ENCODE data around the gene PMPCA. TPM values are rescaled to one million over a fixed set of nuclear protein-coding genes. Genes with fewer than 3 reads are reported as not detected.

Gene PMPCA
- total and polyA plus RNA-seq, 2 experiments from 2014 or later, result 61.3 to 88.2 TPM

GRCh38 chr9:136377341-136378169 is 32.9 kb upstream of the PMPCA start (continued):
- TF ChIP-seq, protein P1, sequence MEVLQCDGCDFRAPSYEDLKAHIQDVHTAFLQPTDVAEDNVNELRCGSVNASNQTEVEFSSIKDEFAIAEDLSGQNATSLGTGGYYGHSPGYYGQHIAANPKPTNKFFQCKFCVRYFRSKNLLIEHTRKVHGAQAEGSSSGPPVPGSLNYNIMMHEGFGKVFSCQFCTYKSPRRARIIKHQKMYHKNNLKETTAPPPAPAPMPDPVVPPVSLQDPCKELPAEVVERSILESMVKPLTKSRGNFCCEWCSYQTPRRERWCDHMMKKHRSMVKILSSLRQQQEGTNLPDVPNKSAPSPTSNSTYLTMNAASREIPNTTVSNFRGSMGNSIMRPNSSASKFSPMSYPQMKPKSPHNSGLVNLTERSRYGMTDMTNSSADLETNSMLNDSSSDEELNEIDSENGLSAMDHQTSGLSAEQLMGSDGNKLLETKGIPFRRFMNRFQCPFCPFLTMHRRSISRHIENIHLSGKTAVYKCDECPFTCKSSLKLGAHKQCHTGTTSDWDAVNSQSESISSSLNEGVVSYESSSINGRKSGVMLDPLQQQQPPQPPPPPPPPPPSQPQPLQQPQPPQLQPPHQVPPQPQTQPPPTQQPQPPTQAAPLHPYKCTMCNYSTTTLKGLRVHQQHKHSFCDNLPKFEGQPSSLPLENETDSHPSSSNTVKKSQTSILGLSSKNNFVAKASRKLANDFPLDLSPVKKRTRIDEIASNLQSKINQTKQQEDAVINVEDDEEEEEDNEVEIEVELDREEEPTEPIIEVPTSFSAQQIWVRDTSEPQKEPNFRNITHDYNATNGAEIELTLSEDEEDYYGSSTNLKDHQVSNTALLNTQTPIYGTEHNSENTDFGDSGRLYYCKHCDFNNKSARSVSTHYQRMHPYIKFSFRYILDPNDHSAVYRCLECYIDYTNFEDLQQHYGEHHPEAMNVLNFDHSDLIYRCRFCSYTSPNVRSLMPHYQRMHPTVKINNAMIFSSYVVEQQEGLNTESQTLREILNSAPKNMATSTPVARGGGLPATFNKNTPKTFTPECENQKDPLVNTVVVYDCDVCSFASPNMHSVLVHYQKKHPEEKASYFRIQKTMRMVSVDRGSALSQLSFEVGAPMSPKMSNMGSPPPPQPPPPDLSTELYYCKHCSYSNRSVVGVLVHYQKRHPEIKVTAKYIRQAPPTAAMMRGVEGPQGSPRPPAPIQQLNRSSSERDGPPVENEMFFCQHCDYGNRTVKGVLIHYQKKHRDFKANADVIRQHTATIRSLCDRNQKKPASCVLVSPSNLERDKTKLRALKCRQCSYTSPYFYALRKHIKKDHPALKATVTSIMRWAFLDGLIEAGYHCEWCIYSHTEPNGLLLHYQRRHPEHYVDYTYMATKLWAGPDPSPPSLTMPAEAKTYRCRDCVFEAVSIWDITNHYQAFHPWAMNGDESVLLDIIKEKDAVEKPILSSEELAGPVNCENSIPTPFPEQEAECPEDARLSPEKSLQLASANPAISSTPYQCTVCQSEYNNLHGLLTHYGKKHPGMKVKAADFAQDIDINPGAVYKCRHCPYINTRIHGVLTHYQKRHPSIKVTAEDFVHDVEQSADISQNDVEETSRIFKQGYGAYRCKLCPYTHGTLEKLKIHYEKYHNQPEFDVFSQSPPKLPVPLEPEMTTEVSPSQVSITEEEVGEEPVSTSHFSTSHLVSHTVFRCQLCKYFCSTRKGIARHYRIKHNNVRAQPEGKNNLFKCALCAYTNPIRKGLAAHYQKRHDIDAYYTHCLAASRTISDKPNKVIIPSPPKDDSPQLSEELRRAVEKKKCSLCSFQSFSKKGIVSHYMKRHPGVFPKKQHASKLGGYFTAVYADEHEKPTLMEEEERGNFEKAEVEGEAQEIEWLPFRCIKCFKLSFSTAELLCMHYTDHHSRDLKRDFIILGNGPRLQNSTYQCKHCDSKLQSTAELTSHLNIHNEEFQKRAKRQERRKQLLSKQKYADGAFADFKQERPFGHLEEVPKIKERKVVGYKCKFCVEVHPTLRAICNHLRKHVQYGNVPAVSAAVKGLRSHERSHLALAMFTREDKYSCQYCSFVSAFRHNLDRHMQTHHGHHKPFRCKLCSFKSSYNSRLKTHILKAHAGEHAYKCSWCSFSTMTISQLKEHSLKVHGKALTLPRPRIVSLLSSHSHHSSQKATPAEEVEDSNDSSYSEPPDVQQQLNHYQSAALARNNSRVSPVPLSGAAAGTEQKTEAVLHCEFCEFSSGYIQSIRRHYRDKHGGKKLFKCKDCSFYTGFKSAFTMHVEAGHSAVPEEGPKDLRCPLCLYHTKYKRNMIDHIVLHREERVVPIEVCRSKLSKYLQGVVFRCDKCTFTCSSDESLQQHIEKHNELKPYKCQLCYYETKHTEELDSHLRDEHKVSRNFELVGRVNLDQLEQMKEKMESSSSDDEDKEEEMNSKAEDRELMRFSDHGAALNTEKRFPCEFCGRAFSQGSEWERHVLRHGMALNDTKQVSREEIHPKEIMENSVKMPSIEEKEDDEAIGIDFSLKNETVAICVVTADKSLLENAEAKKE (CRISPR knock-in tag; IDR thresholded peaks at IDR 0.05), result no peak
- TF ChIP-seq EZH2phosphoT487 (IDR thresholded peaks at IDR 0.05; ENCODE audit: unreplicated experiment), result no peak
- no peak for TF ChIP-seq EZH2 (IDR thresholded peaks at IDR 0.05; ENCODE audit: low read depth, unreplicated experiment)
- no peak for TF ChIP-seq POLR2AphosphoS5 (IDR thresholded peaks at IDR 0.05; ENCODE audit: low read depth)

- no peak overlapping the region for H3K27ac ChIP-seq (ENCODE audit: low read depth)
- Mint-ChIP-seq H3K27me3 (ENCODE audit: insufficient read depth, low read depth, poor library complexity) (peaks cover 3% of the 10 kb centered on the region), H3K36me3 (ENCODE audit: low read depth) (peaks cover 18% of the 10 kb centered on the region), H3K9me3 (no peaks in the 10 kb centered on the region), H3K4me3 (no peak overlapping the region), H3K27ac (no peak overlapping the region), H3K4me1 (no peaks in the 10 kb centered on the region)
- H4K20me1 ChIP-seq (replicated peaks; ENCODE audit: insufficient read depth), result peaks cover 4% of the 10 kb centered on the region; the same call in 1 of the 2 replicates
- no peak overlapping the region for H3K4me3 ChIP-seq
- H3K27me3 ChIP-seq (ENCODE audit: insufficient read depth), result no peaks in the 10 kb centered on the region
- no peaks in the 10 kb centered on the region for H3K9me2 ChIP-seq (ENCODE audit: insufficient read depth)
- no peak for DNase-seq (ENCODE audit: low spot score)
- ATAC-seq, result no peak
- H3K4me1 ChIP-seq (ENCODE audit: insufficient read depth), result no peaks in the 10 kb centered on the region
- H2AFZ ChIP-seq, result no peak overlapping the region
- H3F3A ChIP-seq (replicated peaks; ENCODE audit: low read depth), result no peaks in the 10 kb centered on the region
- H3K36me3 ChIP-seq (ENCODE audit: insufficient read depth), result no peaks in the 10 kb centered on the region
- H3K4me2 ChIP-seq, result no peak overlapping the region
- no peaks in the 10 kb centered on the region for H3K79me2 ChIP-seq (replicated peaks; ENCODE audit: insufficient read depth)
- TF ChIP-seq POLR2AphosphoS5 (IDR thresholded peaks at IDR 0.05; ENCODE audit: low read depth), result no peak
- TF ChIP-seq, protein P2, sequence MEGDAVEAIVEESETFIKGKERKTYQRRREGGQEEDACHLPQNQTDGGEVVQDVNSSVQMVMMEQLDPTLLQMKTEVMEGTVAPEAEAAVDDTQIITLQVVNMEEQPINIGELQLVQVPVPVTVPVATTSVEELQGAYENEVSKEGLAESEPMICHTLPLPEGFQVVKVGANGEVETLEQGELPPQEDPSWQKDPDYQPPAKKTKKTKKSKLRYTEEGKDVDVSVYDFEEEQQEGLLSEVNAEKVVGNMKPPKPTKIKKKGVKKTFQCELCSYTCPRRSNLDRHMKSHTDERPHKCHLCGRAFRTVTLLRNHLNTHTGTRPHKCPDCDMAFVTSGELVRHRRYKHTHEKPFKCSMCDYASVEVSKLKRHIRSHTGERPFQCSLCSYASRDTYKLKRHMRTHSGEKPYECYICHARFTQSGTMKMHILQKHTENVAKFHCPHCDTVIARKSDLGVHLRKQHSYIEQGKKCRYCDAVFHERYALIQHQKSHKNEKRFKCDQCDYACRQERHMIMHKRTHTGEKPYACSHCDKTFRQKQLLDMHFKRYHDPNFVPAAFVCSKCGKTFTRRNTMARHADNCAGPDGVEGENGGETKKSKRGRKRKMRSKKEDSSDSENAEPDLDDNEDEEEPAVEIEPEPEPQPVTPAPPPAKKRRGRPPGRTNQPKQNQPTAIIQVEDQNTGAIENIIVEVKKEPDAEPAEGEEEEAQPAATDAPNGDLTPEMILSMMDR (conservative IDR thresholded peaks at IDR 0.05; ENCODE audit: low read depth in 2 of 2), result no peak
- no peak for TF ChIP-seq EZH2phosphoT487 (IDR thresholded peaks at IDR 0.05; ENCODE audit: unreplicated experiment)
- TF ChIP-seq STAT1 (IDR thresholded peaks at IDR 0.05; ENCODE audit: unreplicated experiment), result no peak
- no peak for TF ChIP-seq ZNF331 (CRISPR knock-in tag; IDR thresholded peaks at IDR 0.05; ENCODE audit: low read depth)
- no peak for TF ChIP-seq EZH2 (IDR thresholded peaks at IDR 0.05; ENCODE audit: low read depth, unreplicated experiment)
- TF ChIP-seq REST (IDR thresholded peaks at IDR 0.05; ENCODE audit: unreplicated experiment), result no peak
Measured at GRCh38 chr9:136378170-136379002, 32.1 kb upstream of the PMPCA start.

All from GM23338 (cell line).